OCI-LY3 (cell line): ENCODE measurements around the gene MYO1F.

Source experiments
- EZH2phosphoT487 ChIP-seq: fragments of 200-600 bp; shearing (Covaris generic); IDR thresholded peaks from 2 replicates; pipeline ENCODE4 v1.6.1; 2018; ENCODE audit warnings: antibody characterized with exemption, mixed run types, low read depth
- TF ChIP-seq, protein P1 (sequence below): fragments of 200-600, 300-600 bp; sonication (generic); IDR thresholded peaks from 2 replicates; pipeline ENCODE4 v1.5.1; 2014; ENCODE audit warnings: antibody characterized with exemption, low read length, low read depth

DNA sequence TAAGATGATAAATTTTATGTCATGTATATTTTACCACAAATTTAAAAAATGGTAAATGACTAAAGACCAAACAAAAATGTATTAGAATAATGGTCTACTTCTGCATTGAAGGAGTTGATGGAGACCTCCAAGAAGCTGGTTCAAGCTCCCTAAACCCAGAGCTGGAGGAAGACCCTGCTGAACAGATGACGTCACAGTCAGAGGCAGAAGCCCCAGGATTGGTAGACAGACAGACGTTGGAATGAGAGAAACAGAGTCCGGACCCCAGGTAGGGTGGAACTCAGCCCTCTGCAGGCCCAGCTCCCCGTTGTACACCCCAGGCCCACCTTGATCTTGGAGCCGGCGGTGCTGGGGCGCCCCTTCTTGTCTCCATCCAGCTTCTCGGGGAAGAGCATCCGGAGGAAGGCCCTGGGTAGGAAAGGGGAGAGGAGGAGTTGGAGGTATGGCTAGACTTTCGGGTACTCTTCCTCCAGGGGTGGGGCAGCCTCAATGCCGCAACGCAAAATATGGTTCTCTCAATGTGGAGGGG is 37.6 kb downstream of the MYO1F start:
- TF ChIP-seq, protein P1, sequence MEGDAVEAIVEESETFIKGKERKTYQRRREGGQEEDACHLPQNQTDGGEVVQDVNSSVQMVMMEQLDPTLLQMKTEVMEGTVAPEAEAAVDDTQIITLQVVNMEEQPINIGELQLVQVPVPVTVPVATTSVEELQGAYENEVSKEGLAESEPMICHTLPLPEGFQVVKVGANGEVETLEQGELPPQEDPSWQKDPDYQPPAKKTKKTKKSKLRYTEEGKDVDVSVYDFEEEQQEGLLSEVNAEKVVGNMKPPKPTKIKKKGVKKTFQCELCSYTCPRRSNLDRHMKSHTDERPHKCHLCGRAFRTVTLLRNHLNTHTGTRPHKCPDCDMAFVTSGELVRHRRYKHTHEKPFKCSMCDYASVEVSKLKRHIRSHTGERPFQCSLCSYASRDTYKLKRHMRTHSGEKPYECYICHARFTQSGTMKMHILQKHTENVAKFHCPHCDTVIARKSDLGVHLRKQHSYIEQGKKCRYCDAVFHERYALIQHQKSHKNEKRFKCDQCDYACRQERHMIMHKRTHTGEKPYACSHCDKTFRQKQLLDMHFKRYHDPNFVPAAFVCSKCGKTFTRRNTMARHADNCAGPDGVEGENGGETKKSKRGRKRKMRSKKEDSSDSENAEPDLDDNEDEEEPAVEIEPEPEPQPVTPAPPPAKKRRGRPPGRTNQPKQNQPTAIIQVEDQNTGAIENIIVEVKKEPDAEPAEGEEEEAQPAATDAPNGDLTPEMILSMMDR = no peak
- TF ChIP-seq EZH2phosphoT487 = no peak
